GM19035 (cell line): Measurements from ENCODE around the gene APBA2.
"Not testable (repeated sequence)": the region's sequence is repeated elsewhere in the genome, so short reads cannot be mapped to it uniquely, and the experiment has no call there.

Experiments
- ATAC-seq: cut with Tn5 transposase; IDR thresholded peaks from one replicate; pipeline ENCODE4 v1.9.1; 2021; ENCODE audit not compliant: unreplicated experiment

Gene APBA2

DNA sequence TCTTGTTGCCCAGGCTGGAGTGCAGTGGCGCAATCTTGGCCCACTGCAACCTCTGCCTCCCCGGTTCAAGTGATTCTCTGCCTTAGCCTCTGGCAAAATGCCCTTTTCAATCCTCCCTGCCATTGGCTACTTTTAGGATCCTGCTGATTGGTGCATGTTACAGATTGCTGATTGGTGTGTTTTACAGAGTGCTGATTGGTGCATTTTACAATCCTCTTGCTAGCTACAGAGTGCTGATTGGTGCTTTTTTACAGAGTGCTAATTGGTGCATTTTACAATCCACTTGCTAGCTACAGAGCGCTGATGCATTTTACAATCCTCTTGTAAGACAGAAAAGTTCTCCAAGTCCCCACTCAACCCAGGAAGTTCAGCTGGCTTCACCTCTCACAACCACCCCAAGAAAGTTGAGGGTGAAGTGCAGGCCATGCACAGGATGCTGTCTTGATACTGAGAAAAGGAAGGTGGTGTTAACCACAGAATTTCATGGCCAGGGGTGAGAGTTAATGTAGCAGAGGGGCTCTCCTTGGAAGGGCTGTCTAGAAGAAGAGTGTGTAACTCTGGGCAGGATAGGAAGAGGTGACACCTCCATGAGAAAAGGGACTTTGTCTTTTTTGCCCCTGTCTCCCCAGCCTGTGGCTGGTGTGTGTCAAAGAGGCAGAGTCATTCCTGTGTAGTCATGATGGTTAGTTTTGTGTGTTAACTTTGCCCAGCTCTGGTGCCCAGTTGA, 145.9 kb downstream of the APBA2 start:
- ATAC-seq: no peak

DNA sequence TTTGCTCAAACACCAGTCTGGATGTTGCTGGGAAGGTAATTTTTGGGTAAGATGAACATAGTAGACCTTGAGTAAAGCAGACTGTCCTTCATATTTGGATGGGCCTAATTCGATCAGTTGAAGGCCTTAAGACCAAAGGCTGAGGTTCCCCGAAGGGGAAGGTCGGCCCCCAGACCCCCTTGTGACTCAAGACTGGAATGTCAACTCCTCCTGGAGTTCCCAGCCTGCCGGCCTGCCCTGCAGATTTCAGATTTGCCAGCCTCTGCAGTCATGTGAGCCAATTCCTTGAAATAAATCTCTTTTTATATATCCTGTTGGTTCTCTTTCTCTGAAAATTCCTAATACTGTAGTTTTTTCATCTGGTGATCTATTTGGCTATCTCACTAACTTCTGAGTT, 146.5 kb downstream of the APBA2 start:
- ATAC-seq: no peak

DNA sequence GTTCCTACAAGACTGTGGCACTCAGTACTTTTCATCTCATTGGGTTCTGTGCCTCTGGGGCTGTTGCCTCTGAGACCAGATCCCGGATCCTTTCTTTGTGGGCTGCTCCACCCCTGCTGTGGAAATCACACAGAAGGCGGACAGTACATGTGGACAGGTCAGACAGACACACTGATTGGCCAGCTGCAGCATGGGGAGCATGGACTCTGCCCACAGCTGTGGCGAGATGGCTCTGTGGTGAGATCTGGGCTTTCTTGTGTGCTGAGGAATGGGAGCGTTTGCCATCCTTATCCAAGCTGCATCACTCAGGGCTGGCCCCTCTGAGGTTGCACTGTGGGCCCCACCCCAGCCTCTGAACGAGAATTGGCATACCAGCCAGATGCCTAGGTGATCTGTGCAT, 147.0 kb downstream of the APBA2 start:
- no peak for ATAC-seq

DNA sequence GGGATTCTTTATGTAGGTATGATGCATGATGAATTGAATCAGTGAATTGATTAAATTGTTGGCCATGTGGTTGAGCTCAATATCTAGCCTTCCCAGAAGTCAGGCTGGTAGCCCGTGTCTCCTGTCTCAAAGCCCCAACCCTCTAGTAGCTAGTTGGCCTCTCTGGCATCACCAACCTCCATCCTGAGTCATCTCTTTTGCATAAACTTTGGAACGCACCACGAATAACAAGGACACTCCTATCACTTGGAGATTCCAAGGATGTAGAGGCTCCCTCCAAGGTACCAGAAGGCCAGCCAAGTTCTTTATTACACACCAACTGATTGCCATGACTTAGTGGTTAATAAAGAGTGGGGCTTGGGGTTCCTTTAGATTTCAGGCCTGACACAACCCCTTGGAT, 148.4 kb downstream of the APBA2 start:
- ATAC-seq: no peak

DNA sequence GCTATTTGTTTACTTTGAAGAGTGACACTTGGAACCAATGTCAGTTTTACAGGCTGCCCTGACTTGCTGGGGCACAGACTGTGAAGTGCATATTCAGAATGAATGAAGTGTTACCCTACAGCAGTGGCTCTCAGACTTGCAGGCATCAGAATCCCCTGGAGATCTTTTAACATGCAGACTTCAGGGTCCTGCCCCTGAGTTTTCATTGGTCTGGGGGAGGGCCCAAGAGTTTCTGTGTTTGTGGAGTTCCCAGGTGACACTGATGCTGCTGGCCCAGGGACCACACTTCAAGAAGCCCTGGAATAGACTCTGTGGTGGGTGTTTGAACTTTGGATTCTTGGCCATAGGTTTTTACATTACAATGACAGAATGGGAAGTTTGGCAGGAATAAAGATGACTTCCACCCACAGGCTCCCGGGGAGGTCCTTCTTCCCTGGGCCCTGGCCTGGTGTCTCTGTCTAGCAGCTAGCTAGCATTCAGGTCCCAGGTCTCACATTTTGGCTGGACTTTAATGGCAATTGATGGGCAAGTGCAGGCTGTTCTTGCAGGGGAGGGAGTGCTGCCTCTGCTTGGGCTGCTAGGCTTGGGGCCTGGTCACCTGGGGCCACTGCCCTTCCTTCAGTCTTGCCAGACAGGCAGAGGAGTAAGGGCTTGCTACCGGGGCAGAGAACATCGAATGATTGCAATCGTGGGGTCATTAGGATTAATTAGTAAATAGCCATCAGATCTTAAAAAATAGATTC, 149.0 kb downstream of the APBA2 start:
- ATAC-seq: no peak

DNA sequence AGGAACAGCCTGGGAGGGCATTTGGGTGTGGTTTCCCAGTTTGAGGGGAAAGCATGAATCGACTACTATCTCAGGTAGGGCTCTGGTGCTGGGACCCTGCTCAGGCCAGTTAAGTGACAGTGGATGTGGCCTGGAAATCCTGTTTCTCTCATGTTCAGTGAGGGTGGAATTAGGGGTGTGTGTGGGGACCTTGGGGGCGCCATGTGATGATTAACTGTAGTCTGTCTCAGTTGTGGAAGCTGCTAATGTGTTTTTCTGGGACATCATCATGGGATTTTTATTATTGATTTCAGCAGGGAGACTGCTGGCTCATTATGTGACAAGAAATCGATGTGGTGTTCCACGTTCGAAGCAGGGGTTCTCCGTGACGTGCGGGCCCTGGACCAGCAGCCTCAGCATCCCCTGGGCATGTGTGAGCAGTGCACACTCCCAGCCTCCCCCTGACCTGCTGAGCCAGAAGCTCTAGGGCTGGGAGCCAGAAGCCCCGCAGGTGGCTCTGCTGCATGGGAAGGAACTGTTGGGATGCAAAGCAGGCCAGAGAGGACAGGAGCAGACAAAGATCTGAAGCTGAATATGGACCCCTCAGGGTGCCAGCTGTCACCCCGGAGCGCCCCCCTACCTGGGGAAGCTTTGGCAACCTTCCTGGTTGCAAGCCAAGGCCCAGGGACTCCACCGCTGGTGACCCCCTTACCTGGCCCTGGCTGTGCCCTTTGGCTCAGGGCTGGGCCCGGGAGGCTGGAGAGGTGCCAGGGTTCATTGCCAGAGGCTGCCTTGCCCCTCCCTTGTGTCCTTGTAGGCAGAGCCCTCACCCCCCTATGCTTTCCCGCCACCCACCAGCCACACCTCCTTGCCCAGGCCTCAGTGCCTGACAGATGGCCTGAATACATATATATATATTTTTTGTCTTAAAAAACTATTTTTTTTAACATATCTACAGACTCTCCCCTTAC, 149.8 kb downstream of the APBA2 start:
- no peak for ATAC-seq

DNA sequence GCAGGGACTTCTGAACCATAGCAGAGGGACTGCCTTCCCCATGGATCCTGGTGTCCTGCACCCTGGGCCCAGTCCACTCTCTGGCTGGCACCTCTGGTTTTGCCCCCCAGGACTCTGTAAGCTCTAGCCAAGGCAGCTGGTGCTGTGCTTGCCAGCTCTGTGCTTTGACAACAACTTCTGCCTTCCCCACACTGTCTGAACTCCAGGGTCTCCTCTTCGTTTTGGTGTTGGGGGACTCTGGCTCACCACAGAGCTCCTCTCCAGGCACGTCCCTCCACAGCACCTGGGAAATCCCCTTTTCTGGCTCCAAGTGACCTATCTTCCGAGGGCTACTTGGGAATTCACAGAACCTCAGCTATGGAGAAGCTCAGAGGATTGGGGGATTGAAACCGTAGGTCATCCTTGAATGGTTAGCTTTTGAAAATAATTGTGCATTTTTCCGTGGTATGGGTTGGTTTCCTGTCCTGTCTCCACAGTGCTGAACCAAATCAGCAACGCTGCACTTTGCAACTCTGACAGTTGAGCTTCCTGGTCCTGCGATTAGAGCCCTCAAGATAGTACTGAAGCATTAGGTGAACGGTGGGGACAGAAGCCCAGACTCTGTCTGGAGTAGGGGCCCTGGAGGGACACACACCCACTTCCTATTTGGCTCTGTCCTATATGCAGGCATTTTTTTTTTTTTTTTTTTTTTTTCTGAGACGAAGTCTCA, 152.4 kb downstream of the APBA2 start:
- no peak for ATAC-seq

DNA sequence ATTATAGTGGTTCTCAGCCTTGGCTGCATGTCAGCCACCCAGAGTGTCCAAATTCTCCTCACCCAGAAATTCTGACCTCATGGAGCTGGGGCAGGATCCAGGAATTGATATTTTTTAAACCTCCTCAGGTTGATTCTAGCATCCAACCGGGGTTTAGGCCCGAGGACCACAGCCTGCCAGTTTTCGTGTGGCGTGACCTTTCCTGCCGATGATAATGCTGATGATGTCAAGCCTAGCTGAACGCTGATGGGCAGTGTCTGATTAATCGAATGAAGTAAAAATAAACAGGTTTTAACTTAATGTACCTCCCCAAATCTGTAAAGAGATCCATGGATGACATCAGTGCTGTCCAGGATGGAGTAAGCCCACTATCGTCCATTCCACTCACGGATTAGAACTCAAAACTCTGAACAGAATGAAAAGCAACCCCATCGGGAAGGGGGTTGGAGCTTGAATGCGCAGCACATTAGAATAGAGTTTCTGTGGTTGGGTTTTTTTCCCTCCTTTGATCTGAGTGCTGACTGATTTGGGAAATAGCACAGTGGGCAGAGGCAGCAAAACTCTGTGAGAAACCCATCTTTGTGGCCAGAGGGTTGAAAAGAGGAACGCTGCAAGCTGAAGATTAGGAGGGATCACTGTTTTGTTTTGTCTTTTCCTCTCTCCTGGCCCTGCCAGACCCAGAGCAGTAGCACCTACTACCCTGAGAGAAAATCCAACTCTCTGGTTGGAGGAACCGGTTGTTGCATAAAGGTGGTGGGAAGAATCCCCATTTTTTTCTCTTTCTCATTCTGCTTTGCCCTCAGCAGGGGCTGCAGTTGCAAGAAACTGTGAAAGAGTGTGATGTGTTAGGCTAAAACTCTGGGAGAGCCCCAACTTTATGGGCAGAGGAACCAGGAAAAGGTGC, 153.9 kb downstream of the APBA2 start:
- ATAC-seq: no peak

DNA sequence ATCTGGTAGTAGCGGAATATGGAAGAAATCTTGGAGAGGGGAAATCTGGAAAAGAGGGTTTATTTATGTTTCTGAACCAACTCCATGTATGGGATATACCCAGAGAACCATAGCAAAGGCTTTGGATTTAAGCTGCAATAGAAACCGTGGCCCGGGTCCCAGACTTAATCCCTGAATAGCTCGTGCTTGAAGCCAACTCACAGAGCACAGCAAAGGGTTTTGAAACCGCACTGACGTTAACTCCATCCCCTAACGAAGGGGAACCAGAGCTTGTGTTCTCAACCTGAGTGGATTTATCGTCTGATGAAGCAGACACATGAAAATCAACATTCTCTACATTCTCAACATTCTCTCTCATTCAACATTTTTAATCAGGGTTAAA, 154.6 kb downstream of the APBA2 start:
- no peak for ATAC-seq

DNA sequence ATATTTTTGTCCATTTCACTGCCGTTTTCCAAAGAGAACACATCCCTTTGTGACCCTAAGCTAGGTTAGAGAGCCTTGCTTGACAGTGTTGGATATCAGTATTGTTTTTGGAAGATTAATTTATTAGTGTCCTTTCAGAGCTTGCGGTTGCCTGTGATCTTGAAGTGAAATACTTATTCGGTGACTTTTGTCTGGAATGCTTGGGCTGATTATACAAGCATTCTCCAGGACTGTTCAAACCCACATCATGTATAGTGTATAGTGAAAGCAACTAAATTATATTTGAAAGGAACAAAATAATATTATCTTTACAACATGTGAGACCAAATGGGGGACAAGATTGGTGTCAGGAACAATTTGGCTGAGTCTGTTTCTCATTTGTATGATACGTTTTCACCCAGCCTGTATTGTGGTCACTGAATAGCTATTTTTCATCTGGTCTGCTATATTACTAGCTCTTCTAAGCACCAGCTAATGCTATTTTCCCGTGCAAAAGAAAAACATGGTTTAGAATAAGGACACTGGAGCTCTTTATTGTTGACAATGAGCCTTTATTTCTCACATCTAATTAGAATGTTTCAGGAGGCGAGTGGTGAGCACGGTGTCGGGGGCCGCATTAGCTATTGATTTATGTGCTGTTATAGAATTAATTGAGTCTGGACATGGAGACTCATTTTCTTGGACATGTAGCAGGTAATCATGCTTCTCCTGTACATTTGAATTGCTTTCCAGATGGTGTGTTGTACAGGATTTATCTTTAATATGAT, 158.1 kb downstream of the APBA2 start:
- no peak for ATAC-seq

DNA sequence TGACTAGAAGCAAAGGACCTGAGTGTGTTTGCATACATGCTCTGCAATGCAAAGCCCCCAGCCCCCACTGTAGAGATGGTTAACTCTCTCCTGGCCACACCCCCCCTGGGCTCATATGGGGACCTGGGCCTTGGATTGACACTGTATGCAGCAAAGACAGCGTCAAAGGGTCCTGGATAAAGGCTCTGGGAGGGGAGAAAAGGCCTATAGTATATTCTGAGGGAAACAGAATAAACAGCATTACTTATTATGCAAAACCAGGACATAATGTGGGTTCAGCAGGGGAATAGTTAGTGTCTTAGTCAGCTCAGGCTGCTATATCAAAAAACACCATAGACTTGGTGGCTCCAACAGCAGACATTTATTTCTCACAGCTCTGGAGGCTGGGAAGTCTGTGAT, 158.7 kb downstream of the APBA2 start:
- ATAC-seq: no peak

DNA sequence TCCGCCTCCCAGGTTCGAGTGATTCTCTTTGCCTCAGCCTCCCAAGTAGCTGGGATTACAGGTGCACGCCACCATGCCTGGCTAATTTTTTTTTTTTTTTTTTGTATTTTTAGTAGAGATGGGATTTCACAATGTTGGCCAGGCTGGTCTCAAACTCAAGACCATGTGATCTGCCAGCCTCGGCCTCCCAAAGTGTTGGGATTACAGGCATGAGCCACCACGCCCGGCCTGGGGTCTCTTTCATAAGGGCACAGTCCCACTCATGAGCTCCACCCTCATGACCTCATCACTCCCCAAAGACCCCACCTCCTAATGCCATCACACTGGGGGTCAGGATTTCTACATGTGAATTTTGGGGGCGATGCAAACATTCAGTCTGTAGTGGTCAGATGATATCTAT, 159.4 kb downstream of the APBA2 start:
- ATAC-seq: not testable (repeated sequence)

DNA sequence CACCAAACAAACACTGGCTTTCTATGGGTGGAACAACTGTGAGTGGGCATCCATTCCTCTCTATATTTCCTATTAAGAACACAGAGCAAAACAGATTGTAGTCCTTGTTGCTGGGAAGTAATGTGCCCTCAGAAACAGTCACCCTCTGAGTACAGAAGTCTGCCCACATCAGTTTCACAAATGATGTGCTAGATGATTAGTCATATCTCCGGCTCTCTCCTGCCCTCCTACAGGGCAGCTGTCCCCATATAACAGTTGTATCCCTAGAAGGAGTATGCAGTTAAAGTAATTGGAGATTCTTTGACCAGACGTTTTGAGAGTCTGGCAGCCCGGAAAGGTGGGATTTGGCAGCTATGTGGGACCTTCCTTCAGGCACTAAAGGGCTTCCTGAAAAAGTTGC, 159.9 kb downstream of the APBA2 start:
- ATAC-seq: no peak

DNA sequence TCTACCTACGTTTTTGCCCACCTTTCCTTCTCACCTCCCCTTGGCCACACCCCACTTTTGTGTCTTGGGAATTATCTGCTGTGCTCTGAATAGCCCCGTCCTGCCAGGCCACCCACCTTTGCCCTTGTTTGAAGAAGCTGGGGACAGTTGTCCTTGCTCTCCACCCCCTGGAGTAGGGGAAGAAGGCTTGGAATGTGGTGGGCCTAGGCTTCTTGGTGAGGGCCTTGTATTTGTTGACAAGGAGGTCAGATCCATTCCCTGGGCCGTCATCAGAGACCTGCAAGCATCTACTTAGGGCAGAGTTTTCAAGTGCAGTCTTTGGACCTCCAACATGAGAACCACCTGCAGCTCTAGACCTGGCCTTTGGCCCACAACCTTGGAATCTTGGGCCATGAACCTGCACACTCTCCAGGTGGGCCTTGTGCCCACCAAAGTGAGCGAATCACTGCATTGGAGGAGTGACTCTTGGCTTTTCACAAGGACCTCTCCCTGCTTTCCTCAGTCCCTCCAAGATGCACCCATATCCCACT, 160.6 kb downstream of the APBA2 start:
- no peak for ATAC-seq

DNA sequence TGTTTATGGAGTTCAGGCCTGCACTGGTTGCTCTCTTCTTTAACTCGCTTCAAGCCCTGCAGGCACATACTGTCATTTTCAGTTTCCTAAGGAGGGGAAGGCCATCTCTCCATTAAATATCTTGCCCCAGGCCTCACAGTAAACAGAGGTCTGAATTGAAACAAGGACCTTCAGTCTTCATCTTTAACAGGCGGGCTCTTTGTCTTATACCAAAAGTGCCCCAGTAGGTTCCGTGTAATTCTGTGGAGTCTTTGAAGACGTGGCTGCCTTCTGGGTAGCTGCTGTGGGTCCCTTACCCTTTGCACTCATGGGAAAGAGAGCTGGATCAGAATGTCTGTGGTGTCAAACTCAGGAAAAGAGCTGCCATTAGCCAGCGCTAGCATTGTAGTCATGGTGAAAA, 161.2 kb downstream of the APBA2 start:
- no peak for ATAC-seq

DNA sequence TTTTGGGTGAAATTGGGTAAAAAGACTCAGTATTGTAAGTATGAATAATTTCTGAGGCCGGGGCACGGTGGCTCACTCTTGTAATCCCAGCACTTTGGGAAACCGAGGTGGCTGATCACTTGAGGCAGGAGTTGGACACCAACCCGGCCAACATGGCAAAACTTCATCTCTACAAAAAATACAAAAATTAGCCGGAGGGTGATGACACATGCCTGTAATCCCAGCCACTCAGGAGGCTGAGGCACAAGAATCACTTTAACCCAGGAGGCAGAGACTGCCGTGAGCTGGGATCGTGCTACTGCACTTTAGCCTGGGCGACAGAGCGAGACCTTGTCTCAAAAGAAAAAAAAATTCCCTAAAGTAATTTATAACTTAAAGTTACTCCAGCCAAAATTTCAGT, 162.2 kb downstream of the APBA2 start:
- no peak for ATAC-seq

DNA sequence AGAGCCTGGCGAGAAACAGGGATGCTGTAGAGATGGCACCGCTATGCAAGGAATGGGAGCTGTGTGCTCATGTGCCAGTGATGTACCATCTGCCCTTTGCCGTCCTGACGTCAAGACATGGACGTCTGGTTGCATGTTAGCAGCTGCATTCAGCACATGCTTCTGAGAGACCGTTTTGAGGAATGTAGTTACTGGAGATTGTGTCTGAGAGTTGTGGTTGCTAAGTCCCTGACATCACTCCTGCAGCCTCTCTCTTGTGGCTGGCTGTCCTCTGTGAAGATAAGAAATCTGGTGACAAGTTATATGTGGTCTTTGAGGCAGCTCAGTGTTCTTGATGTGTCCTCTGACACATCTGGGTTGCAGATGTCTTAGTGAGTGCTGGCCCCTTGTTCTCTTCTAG, 165.1 kb downstream of the APBA2 start:
- no peak for ATAC-seq

DNA sequence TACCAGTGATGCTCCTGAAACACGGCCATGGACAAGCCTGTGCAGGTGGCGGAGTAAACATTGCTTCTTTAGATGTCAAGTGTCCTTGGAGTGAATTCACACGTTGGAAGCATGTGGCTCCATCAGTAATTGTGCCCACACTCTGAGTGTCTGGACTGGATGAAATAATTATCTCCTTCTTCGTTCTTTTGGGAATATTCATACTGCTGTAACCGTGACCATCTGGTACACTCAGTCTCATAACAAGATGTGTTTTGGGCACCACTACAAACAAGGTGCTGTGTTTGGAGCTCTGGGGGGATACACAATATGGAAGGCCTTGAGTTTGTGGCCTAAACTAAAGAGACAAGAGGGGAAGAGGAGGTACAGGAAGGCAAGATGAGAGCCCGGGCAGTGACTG, 165.6 kb downstream of the APBA2 start:
- ATAC-seq: no peak

DNA sequence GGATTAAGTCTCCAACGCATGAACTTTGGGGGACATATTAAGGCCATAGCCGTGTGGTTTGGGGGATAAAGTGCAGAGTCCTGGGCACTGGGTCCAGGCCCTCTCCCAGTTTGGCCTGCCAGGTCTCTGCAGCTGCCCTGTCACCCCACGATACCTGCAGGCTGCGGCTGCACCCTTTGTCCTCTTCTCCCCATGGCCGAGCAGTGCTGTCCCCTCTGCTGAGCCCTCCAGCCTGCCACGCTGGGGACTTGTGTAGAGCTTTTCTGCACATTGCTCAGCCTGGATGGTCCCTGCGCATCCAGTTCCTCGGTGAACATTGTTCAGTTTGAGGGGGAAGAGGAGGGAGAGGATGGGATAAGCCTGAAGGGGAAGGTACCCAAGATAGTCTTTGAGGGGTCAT, 167.2 kb downstream of the APBA2 start:
- no peak for ATAC-seq
